Measurements from ENCODE around the gene TDRD6.

TDRD6 gene

DNA sequence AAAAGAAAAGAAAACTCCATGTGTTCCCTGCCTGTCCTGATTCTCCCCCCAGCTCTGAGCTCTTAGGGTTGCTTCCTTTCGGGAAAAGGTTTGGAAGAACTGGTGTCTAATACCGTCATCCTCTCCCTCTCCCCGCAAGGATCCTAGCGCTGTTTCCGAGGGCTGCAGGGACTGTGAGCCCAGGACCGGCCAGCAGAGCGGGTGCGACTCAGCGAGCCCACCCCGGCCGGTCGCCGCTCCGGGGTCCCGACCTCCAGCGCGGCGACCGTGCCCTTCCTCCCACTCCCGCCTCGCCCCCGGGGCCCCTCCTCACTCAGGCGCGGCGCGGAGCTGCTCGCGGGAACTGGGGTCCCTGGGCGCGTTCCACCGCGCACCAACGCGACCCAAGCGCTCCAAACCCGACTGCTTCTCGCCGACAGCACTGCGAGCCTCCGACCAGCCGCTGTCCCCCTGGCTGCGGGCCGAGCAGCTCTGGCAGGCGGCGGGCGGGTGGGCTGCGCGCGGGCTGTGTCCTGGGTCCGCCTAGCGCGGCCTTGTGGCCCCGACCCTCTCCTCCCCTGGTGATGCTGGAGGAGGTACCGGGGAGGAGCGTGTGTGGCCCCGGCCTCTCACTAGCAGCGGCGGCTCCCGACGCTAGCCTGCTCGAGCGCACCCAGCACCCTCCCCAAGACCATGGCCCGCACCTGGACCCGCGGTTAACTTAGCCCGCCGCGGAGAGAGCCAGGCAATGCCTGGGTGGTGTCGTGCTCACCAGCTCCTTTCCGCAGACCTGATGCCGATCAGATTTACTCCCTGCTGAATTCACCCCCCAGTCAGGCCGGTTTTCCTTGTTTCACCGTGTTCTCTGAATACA, 47.4 kb downstream of the TDRD6 start, which contains the start of gene PLA2G7:
TSS of gene PLA2G7 (minus strand) at position 509 of the 853 bp plus-strand sequence. CDS start 12,484 bp downstream, outside the sequence.
- Histone ChIP-seq H3K27ac (no peak within 1 kb of the TSS), H3K9me3 (no peaks in the 10 kb centered on the region), H3K27me3 (peaks cover 73% of the 10 kb centered on the region), H3K36me3 (no peaks in the 10 kb centered on the region), H3K4me3 (ENCODE audit: low read depth in 1 of 2, low read length in 1 of 2) (peak within 1 kb of the TSS in 1 of 2 experiments; percentile 18), H3K4me1 (ENCODE audit: control insufficient read depth in 1 of 2, insufficient read depth in 1 of 2, low read depth in 1 of 2, low read length in 1 of 2) (peaks cover 5 to 8% of the 10 kb centered on the region in 2 experiments)
- no peak for TF ChIP-seq CTCF (IDR thresholded peaks at IDR 0.05)

DNA sequence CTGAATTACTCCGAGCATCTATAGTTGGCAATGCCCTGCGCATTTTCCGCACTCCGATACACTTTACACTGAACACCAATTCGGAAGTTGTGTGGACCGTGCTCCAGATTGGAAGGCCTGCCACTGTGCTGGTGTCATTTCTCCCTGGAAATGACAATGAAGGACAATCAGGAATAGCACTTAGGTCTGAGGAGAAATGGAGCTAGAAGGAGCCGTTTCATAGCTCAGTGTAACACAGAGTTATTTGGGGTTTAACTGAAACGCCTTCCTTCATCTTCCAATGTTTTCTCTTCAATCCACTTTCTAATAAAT, 48.0 kb downstream of the TDRD6 start:
- no peak overlapping the region for H3K27ac ChIP-seq
- H3K9me3 ChIP-seq, result no peaks in the 10 kb centered on the region
- TF ChIP-seq CTCF (IDR thresholded peaks at IDR 0.05), result no peak
- peaks cover 73% of the 10 kb centered on the region for H3K27me3 ChIP-seq
- H3K4me3 ChIP-seq (ENCODE audit: low read depth in 1 of 2, low read length in 1 of 2), result no peak overlapping the region
- peaks cover 5 to 8% of the 10 kb centered on the region in 2 experiments for H3K4me1 ChIP-seq (ENCODE audit: control insufficient read depth in 1 of 2, insufficient read depth in 1 of 2, low read depth in 1 of 2, low read length in 1 of 2)
- H3K36me3 ChIP-seq, result no peaks in the 10 kb centered on the region

DNA sequence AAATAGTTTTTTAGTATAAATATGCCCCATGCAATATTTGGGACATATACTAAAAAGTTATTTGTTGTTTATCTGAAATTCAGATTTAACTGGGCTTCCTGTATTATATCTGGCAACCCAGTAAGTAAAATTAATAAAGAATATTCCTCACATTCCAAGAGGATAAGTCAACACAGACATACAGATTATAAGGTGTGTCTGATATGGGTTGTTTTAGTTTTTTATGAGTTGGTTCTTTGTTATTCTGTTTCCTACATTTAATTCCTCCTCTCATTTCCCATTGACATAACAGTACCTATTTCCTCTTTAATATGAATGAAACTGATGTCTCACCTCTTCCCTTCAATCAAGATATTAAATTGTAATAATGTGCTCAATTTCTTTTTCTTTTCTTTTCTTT, 49.2 kb downstream of the TDRD6 start:
- H3K36me3 ChIP-seq, result no peaks in the 10 kb centered on the region
- peaks cover 69% of the 10 kb centered on the region for H3K27me3 ChIP-seq
- no peaks in the 10 kb centered on the region for H3K9me3 ChIP-seq
- no peak for TF ChIP-seq CTCF (IDR thresholded peaks at IDR 0.05)
- H3K4me3 ChIP-seq (ENCODE audit: low read depth in 1 of 2, low read length in 1 of 2), result no peak overlapping the region
- H3K4me1 ChIP-seq (ENCODE audit: control insufficient read depth in 1 of 2, insufficient read depth in 1 of 2, low read depth in 1 of 2, low read length in 1 of 2), result peaks cover 5 to 8% of the 10 kb centered on the region in 2 experiments
- no peak overlapping the region for H3K27ac ChIP-seq

- Histone ChIP-seq H3K9me3 (no peaks in the 10 kb centered on the region), H3K36me3 (no peaks in the 10 kb centered on the region), H3K4me1 (ENCODE audit: control insufficient read depth in 1 of 2, insufficient read depth in 1 of 2, low read depth in 1 of 2, low read length in 1 of 2) (no peaks in the 10 kb centered on the region), H3K4me3 (ENCODE audit: low read depth in 1 of 2, low read length in 1 of 2) (no peak overlapping the region), H3K27ac (no peak overlapping the region), H3K27me3 (peaks cover 23% of the 10 kb centered on the region)
- TF ChIP-seq CTCF (IDR thresholded peaks at IDR 0.05), result no peak
Observed at GRCh38 chr6:46741482-46741881, 53.8 kb downstream of the TDRD6 start.

GRCh38 chr6:46741910-46742309, 54.2 kb downstream of the TDRD6 start:
- Histone ChIP-seq H3K27ac (no peak overlapping the region), H3K4me3 (ENCODE audit: low read depth in 1 of 2, low read length in 1 of 2) (no peak overlapping the region), H3K36me3 (no peaks in the 10 kb centered on the region), H3K9me3 (no peaks in the 10 kb centered on the region), H3K27me3 (peaks cover 19% of the 10 kb centered on the region), H3K4me1 (ENCODE audit: control insufficient read depth in 1 of 2, insufficient read depth in 1 of 2, low read depth in 1 of 2, low read length in 1 of 2) (no peaks in the 10 kb centered on the region)
- no peak for TF ChIP-seq CTCF (IDR thresholded peaks at IDR 0.05)
